MCF 10A (cell line): Measurements from ENCODE around the gene RABGAP1L. TPM values are rescaled to one million over a fixed set of nuclear protein-coding genes. Genes with fewer than 3 reads are reported as not detected.

ENCODE experiments used
- BruUV-seq: library from RNA; stranded (reverse); fragments of 400-500 nt; replicated peaks from 2 replicates; lab custom pipeline; 2021; lab: Mats Ljungman, UMichigan
- CTCF ChIA-PET: fragments of 300-600 bp; sonication (Branson Sonifier 250); formaldehyde crosslinking; extraction: SDS; loops from one replicate; lab custom pipeline; 2021; ENCODE audit warnings: antibody characterized with exemption, inconsistent platforms; lab: Yijun Ruan, JAX
- POLR2A ChIA-PET: fragments of 300-600, 350-650 bp; sonication (Branson Sonifier 250); formaldehyde crosslinking; extraction: SDS; loops from one replicate; lab custom pipeline; 2020; ENCODE audit warnings: antibody characterized with exemption, inconsistent platforms; lab: Yijun Ruan, JAX
- DNase-seq: peaks from one replicate; pipeline ENCODE4 v3.0.0-alpha.2; 2018; ENCODE audit not compliant: unreplicated experiment
- H3K27ac Mint-ChIP-seq: one replicate; pipeline ENCODE4 v1.8.0; 2022; ENCODE audit warnings: mild to moderate bottlenecking, low read depth, mixed read lengths; ENCODE audit not compliant: unreplicated experiment
- H3K27me3 Mint-ChIP-seq: one replicate; pipeline ENCODE4 v1.8.0; 2022; ENCODE audit warnings: mixed read lengths; ENCODE audit not compliant: insufficient read depth, unreplicated experiment
- H3K36me3 Mint-ChIP-seq: one replicate; pipeline ENCODE4 v1.8.0; 2022; ENCODE audit warnings: mild to moderate bottlenecking, moderate library complexity, mixed read lengths; ENCODE audit not compliant: insufficient read depth, unreplicated experiment
- H3K4me1 Mint-ChIP-seq: one replicate; pipeline ENCODE4 v1.8.0; 2022; ENCODE audit warnings: mixed read lengths; ENCODE audit not compliant: insufficient read depth, unreplicated experiment
- H3K4me3 Mint-ChIP-seq: one replicate; pipeline ENCODE4 v1.8.0; 2022; ENCODE audit warnings: mild to moderate bottlenecking, moderate library complexity, mixed read lengths; ENCODE audit not compliant: unreplicated experiment
- H3K9me3 Mint-ChIP-seq: one replicate; pipeline ENCODE4 v1.8.0; 2022; ENCODE audit warnings: mixed read lengths; ENCODE audit not compliant: unreplicated experiment
- CTCF ChIP-seq: fragments of 200-600 bp; IDR thresholded peaks from one replicate; pipeline ENCODE4 v1.8.0; 2022; ENCODE audit warnings: antibody characterized with exemption, mild to moderate bottlenecking; ENCODE audit not compliant: unreplicated experiment
- intact Hi-C: fragments of 100-400 bp; cut with micrococcal nuclease; formaldehyde crosslinking; loops from 2 replicates; pipeline ENCODE4 v1.14.1; 2022
- total RNA-seq: library from RNA; stranded (reverse); gene quantifications from 2 replicates; pipeline ENCODE4 v1.2.3, GENCODE V29; 2022

The RABGAP1L gene
- total RNA-seq, 1 experiment from 2014 or later = 18.2 TPM

- H3K27me3 Mint-ChIP-seq = no peaks in the 10 kb centered on the region
- peaks cover 47% of the 10 kb centered on the region for H3K4me1 Mint-ChIP-seq
- peak overlapping the region; percentile 87 for H3K27ac Mint-ChIP-seq
- peak; percentile 41 for DNase-seq
- no peak overlapping the region for H3K4me3 Mint-ChIP-seq
- ChIA-PET CTCF (interaction anchor here (0.6 to 7.3 kb wide), 18 partner anchors 9 to 1754 kb away, joined by 3 to 96 read pairs (median 4); partner anchors contain the start of gene MRPS14), POLR2A (interaction anchor here (0.5 to 10.8 kb wide), 32 partner anchors 7 to 1737 kb away, joined by 3 to 331 read pairs (median 6); partner anchors contain the start of genes GAS5, MRPS14, RABGAP1L and ZBTB37)
- no peak for TF ChIP-seq CTCF
- intact Hi-C loops = loop anchor here (10.0 kb wide), 1 partner anchor 1204 kb away; the partner anchor contains the start of gene COP1
- TSS peak; percentile 25 for BruUV-seq
- H3K36me3 Mint-ChIP-seq = peaks cover 15% of the 10 kb centered on the region
- no peaks in the 10 kb centered on the region for H3K9me3 Mint-ChIP-seq
Measured at GRCh38 chr1:175000697-175001187, 841.4 kb downstream of the RABGAP1L start.

GRCh38 chr1:175002910-175003517 lies 843.7 kb downstream of the RABGAP1L start:
- H3K27me3 Mint-ChIP-seq = no peaks in the 10 kb centered on the region
- no peak for TF ChIP-seq CTCF
- ChIA-PET CTCF (interaction anchor here (0.6 to 1.5 kb wide), 9 partner anchors 9 to 740 kb away, joined by 3 to 8 read pairs (median 4); partner anchors contain the start of gene MRPS14), POLR2A (interaction anchor here (0.9 to 10.8 kb wide), 6 partner anchors 10 to 27 kb away, joined by 3 to 331 read pairs (median 5); partner anchors contain the start of gene MRPS14)
- no peak for DNase-seq
- intact Hi-C loops = loop anchor here (10.0 kb wide), 1 partner anchor 1202 kb away; the partner anchor contains the start of gene COP1
- no TSS peak for BruUV-seq
- H3K27ac Mint-ChIP-seq = no peak overlapping the region
- peaks cover 32% of the 10 kb centered on the region for H3K4me1 Mint-ChIP-seq
- H3K9me3 Mint-ChIP-seq = no peaks in the 10 kb centered on the region
- no peak overlapping the region for H3K4me3 Mint-ChIP-seq
- H3K36me3 Mint-ChIP-seq = peaks cover 36% of the 10 kb centered on the region

- Mint-ChIP-seq H3K4me3 (no peak overlapping the region), H3K4me1 (peaks cover 34% of the 10 kb centered on the region), H3K36me3 (peaks cover 41% of the 10 kb centered on the region), H3K9me3 (no peaks in the 10 kb centered on the region), H3K27ac (no peak overlapping the region), H3K27me3 (no peaks in the 10 kb centered on the region)
- DNase-seq = no peak
- ChIA-PET POLR2A (interaction anchor here (0.5 to 10.8 kb wide), 6 partner anchors 11 to 417 kb away, joined by 3 to 331 read pairs (median 4); partner anchors contain the start of gene MRPS14), CTCF (interaction anchor here (0.6 to 1.5 kb wide), 7 partner anchors 9 to 741 kb away, joined by 3 to 5 read pairs (median 3); no protein-coding TSS in a partner anchor)
- intact Hi-C loops = loop anchor here (10.0 kb wide), 1 partner anchor 1201 kb away; the partner anchor contains the start of gene COP1
- no peak for TF ChIP-seq CTCF
- BruUV-seq = no TSS peak
Measured at GRCh38 chr1:175003521-175003920, 844.2 kb downstream of the RABGAP1L start.
